HepG2 (cell line): ENCODE measurements around the gene CLK4. TPM values are rescaled to one million over a fixed set of nuclear protein-coding genes. Genes with fewer than 3 reads are reported as not detected.

Experiments used
- ATAC-seq: fragments of 200-7000 bp; cut with Tn5 transposase; 3 replicates; pipeline ENCODE4 v1.9.1; 2020; ENCODE audit warnings: mild to moderate bottlenecking, moderate library complexity
- BruUV-seq: library from RNA; stranded (reverse); fragments of 400-500 nt; replicated peaks from 2 replicates; lab custom pipeline; 2021; lab: Mats Ljungman, UMichigan
- CTCF ChIA-PET: fragments of 300-600 bp; formaldehyde crosslinking; extraction: SDS; loops from one replicate; lab custom pipeline; 2021; ENCODE audit warnings: low total read pairs, inconsistent platforms, low intra/inter-chr PET ratio; lab: Yijun Ruan, JAX
- POLR2A ChIA-PET: fragments of 350-600 bp; sonication (Branson Sonifier 250); formaldehyde crosslinking; loops from one replicate; lab custom pipeline; 2020; ENCODE audit warnings: antibody characterized with exemption, inconsistent platforms; lab: Yijun Ruan, JAX
- DNase-seq: peaks from one replicate; pipeline ENCODE4 v3.0.0-alpha.2; 2015; ENCODE audit warnings: low spot score
- FAIRE-seq: peaks from 3 replicates; lab custom pipeline; 2011; peaks lifted over from hg19 to GRCh38; lab: Jason Lieb, UNC
- H2AFZ ChIP-seq: one replicate; pipeline ENCODE4 v1.6.1; 2011; ENCODE audit warnings: low read length, inconsistent platforms
- H3K27ac ChIP-seq: fragments of 300-600 bp; 3 replicates; pipeline ENCODE4 v1.8.0; 2011; ENCODE audit warnings: mixed run types, mild to moderate bottlenecking, mixed read lengths, low read length, inconsistent platforms; ENCODE audit not compliant: insufficient read depth; ENCODE audit errors: extremely low read length
- H3K27me3 ChIP-seq, 2 experiments: fragments of 200-600 bp in 1 of 2; 2 replicates in 1 of 2; 3 replicates in 1 of 2; pipeline versions ENCODE4 v1.6.0 to v1.8.0; 2011; ENCODE audit warnings: low read length in 2 of 2, mild to moderate bottlenecking in 2 of 2, moderate library complexity in 2 of 2, inconsistent platforms in 1 of 2; ENCODE audit not compliant: insufficient read depth in 2 of 2, control insufficient read depth in 1 of 2
- H3K36me3 ChIP-seq, 2 experiments: fragments of 200-600 bp in 1 of 2; replicated peaks in 1 of 2; 2 replicates in 1 of 2; 3 replicates in 1 of 2; pipeline versions ENCODE4 v1.5.1 to v1.8.0; 2011; ENCODE audit warnings: low read length in 2 of 2, inconsistent platforms in 1 of 2; ENCODE audit not compliant: insufficient read depth in 2 of 2, control insufficient read depth in 1 of 2
- H3K4me1 ChIP-seq: 2 replicates; pipeline ENCODE4 v1.5.1; 2012; ENCODE audit warnings: low read length, inconsistent platforms; ENCODE audit not compliant: insufficient read depth
- H3K4me2 ChIP-seq: 2 replicates; pipeline ENCODE4 v1.6.0; 2011; ENCODE audit warnings: low read depth, low read length, inconsistent platforms
- H3K4me3 ChIP-seq, 3 experiments: fragments of 200-600 bp in 1 of 3; sonication (generic), shearing (Covaris generic) in 1 of 3; replicated peaks in 1 of 3; 2 replicates each; pipeline ENCODE4 v1.5.1; 2011 to 2016; ENCODE audit warnings: low read length in 3 of 3, inconsistent platforms in 2 of 3, low read depth in 2 of 3, mild to moderate bottlenecking in 2 of 3, control low read depth in 1 of 3, mixed read lengths in 1 of 3; ENCODE audit not compliant: insufficient read depth in 1 of 3
- H3K79me2 ChIP-seq: one replicate; pipeline ENCODE4 v1.6.1; 2011; ENCODE audit warnings: low read length, inconsistent platforms; ENCODE audit not compliant: insufficient read depth
- H3K9ac ChIP-seq: 2 replicates; pipeline ENCODE4 v1.6.0; 2011; ENCODE audit warnings: mild to moderate bottlenecking, low read depth, low read length, inconsistent platforms; ENCODE audit not compliant: insufficient read depth
- H3K9me3 ChIP-seq: 2 replicates; pipeline ENCODE4 v1.5.1; 2012; ENCODE audit warnings: mild to moderate bottlenecking, low read length
- H4K20me1 ChIP-seq: 2 replicates; pipeline ENCODE4 v1.6.0; 2011; ENCODE audit warnings: inconsistent platforms, mild to moderate bottlenecking, low read length, moderate library complexity; ENCODE audit not compliant: insufficient read depth
- NFKB2 ChIP-seq: sonication (generic); formaldehyde crosslinking; IDR thresholded peaks from 2 replicates; pipeline ENCODE4 v1.4.0; 2020; ENCODE audit warnings: missing genetic modification reagents, borderline replicate concordance
- PAF1 ChIP-seq: IDR thresholded peaks from 2 replicates; pipeline ENCODE4 v1.6.1; 2016; ENCODE audit warnings: missing genetic modification reagents, missing compliant biosample characterization
- ZNF224 ChIP-seq: sonication (generic); formaldehyde crosslinking; IDR thresholded peaks from 2 replicates; pipeline ENCODE4 v1.5.0; 2020; ENCODE audit warnings: mild to moderate bottlenecking, missing genetic modification reagents
- ZNF83 ChIP-seq: sonication (generic); formaldehyde crosslinking; IDR thresholded peaks from 2 replicates; pipeline ENCODE4 v1.4.0; 2020; ENCODE audit warnings: missing genetic modification reagents, mild to moderate bottlenecking, borderline replicate concordance
- WGBS: methylation state at CpG from one replicate; pipeline ENCODE4 v1.1.6; 2017; ENCODE audit warnings: low lambda C conversion rate; 5-methylcytosine and 5-hydroxymethylcytosine counted together
- in situ Hi-C: cut with HindIII; loops from 2 replicates; pipeline ENCODE4 v1.10.0; 2017; ENCODE audit warnings: low pct_unique_long_range_greater_than_20kb; ENCODE audit not compliant: extremely low pct_ligation_motif_present
- intact Hi-C: fragments of 100-400 bp; cut with micrococcal nuclease; formaldehyde crosslinking; loops from one replicate; pipeline ENCODE4 v1.10.0; 2022; ENCODE audit not compliant: unreplicated experiment
- polyA plus RNA-seq, 8 experiments: library from polyadenylated mRNA; depleted of rRNA in 3 of 8; stranded (reverse) in 7 of 8; unstranded in 1 of 8; fragments of >200 nt; fragmentation: Illumina TruSeq in 4 of 8; extraction: Trizol in 4 of 8; gene quantifications; 2 replicates each; pipeline versions ENCODE4 v1.2.1 to v1.2.3, GENCODE V29; 2011 to 2016; ENCODE audit warnings: low read depth in 4 of 8, missing spikeins in 1 of 8, mixed read lengths in 1 of 8; ENCODE audit not compliant: insufficient read depth in 1 of 8
- total RNA-seq, 5 experiments: library from RNA; depleted of rRNA; stranded (reverse); fragments of >200 nt; fragmentation: Illumina TruSeq; extraction: Trizol; gene quantifications; 2 replicates each; pipeline ENCODE4 v1.2.3, GENCODE V29; 2016; ENCODE audit warnings: low read depth in 1 of 5
- TF ChIP-seq, protein P1 (sequence below): sonication (generic); formaldehyde crosslinking; IDR thresholded peaks from 2 replicates; pipeline ENCODE4 v1.4.0; 2020; ENCODE audit warnings: missing genetic modification reagents, borderline replicate concordance
- TF ChIP-seq, protein P2 (sequence below): sonication (generic); formaldehyde crosslinking; IDR thresholded peaks from 2 replicates; pipeline ENCODE4 v1.8.1; 2023; ENCODE audit warnings: missing genetic modification reagents, inconsistent platforms, borderline replicate concordance
- TF ChIP-seq, protein P3 (sequence below): sonication (generic); formaldehyde crosslinking; IDR thresholded peaks from 2 replicates; pipeline ENCODE4 v1.4.0; 2020; ENCODE audit warnings: missing genetic modification reagents
- TF ChIP-seq, protein P4 (sequence below): sonication (generic); formaldehyde crosslinking; conservative IDR thresholded peaks from 2 replicates; pipeline ENCODE4 v1.5.0; 2020; ENCODE audit warnings: missing genetic modification reagents

CLK4 gene
- total and polyA plus RNA-seq, 2 of the 13 experiments (the other 11 are each of a cell fraction or from before 2014, with no cell fraction given), result 17.7 to 18.4 TPM

DNA sequence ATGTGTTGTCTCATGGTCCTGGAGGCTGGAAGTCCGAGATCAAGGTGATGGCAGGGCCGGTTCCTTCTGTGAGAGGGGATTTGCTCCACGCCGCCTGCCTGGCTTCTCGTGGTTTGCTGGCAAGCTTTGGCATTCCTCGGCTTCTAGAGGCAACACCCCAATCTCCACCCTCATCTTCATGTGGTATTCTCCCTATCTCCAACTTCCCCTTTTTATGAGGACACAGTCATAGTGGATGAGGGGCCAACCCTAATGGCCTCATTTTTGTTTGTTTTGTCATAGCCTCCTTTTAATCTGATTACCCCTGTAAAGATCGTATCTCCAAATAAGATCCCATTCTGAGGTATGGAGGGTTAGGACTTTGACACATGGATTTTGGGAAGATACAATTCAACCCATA lies 41.7 kb upstream of the CLK4 start (continued):
- TF ChIP-seq, protein P1, sequence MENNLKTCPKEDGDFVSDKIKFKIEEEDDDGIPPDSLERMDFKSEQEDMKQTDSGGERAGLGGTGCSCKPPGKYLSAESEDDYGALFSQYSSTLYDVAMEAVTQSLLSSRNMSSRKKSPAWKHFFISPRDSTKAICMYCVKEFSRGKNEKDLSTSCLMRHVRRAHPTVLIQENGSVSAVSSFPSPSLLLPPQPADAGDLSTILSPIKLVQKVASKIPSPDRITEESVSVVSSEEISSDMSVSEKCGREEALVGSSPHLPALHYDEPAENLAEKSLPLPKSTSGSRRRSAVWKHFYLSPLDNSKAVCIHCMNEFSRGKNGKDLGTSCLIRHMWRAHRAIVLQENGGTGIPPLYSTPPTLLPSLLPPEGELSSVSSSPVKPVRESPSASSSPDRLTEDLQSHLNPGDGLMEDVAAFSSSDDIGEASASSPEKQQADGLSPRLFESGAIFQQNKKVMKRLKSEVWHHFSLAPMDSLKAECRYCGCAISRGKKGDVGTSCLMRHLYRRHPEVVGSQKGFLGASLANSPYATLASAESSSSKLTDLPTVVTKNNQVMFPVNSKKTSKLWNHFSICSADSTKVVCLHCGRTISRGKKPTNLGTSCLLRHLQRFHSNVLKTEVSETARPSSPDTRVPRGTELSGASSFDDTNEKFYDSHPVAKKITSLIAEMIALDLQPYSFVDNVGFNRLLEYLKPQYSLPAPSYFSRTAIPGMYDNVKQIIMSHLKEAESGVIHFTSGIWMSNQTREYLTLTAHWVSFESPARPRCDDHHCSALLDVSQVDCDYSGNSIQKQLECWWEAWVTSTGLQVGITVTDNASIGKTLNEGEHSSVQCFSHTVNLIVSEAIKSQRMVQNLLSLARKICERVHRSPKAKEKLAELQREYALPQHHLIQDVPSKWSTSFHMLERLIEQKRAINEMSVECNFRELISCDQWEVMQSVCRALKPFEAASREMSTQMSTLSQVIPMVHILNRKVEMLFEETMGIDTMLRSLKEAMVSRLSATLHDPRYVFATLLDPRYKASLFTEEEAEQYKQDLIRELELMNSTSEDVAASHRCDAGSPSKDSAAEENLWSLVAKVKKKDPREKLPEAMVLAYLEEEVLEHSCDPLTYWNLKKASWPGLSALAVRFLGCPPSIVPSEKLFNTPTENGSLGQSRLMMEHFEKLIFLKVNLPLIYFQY (CRISPR knock-in tag), result no peak

DNA sequence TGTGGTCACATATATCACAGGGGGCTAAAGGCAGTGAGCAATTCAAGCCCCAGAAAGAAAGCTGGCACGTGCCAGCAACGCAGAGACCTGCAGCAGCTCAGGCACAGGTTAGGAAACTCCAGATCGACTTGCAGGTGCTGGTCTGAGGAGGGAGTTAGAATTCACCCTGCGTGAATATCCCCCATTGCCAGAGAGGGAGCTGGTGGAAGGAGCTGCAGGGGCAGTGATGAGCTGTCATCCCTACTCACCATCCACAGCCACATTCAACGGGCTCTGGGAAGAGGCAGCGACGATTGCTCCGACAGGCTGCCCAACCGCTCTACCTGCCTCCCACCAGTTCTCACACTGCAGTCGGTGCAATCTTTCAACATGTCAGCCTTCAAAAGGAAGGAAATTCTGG lies 40.8 kb upstream of the CLK4 start:
- Histone ChIP-seq H3K9me3 (no peaks in the 10 kb centered on the region), H3K27ac (no peak overlapping the region), H3K4me3 (no peak overlapping the region), H3K9ac (no peak overlapping the region), H3K4me2 (no peak overlapping the region), H3K27me3 (peaks cover 2 to 43% of the 10 kb centered on the region in 2 experiments; a peak in 4 of 5 replicates), H3K36me3 (no peaks in the 10 kb centered on the region), H3K4me1 (no peaks in the 10 kb centered on the region), H2AFZ (no peak overlapping the region), H3K79me2 (no peaks in the 10 kb centered on the region), H4K20me1 (no peaks in the 10 kb centered on the region)
- DNase-seq (no peak), ATAC-seq (no peak), FAIRE-seq (no peak)
- BruUV-seq, result no TSS peak
- in situ Hi-C loops (no loop called here), intact Hi-C loops (no loop called here)
- ChIA-PET POLR2A (no interaction called here), CTCF (no interaction called here)
- WGBS, result 72% methylated on average over 9 of the region's 10 CpGs
- TF ChIP-seq, protein P2, sequence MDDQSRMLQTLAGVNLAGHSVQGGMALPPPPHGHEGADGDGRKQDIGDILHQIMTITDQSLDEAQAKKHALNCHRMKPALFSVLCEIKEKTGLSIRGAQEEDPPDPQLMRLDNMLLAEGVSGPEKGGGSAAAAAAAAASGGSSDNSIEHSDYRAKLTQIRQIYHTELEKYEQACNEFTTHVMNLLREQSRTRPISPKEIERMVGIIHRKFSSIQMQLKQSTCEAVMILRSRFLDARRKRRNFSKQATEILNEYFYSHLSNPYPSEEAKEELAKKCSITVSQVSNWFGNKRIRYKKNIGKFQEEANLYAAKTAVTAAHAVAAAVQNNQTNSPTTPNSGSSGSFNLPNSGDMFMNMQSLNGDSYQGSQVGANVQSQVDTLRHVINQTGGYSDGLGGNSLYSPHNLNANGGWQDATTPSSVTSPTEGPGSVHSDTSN (CRISPR knock-in tag), result no peak
- TF ChIP-seq, protein P3, sequence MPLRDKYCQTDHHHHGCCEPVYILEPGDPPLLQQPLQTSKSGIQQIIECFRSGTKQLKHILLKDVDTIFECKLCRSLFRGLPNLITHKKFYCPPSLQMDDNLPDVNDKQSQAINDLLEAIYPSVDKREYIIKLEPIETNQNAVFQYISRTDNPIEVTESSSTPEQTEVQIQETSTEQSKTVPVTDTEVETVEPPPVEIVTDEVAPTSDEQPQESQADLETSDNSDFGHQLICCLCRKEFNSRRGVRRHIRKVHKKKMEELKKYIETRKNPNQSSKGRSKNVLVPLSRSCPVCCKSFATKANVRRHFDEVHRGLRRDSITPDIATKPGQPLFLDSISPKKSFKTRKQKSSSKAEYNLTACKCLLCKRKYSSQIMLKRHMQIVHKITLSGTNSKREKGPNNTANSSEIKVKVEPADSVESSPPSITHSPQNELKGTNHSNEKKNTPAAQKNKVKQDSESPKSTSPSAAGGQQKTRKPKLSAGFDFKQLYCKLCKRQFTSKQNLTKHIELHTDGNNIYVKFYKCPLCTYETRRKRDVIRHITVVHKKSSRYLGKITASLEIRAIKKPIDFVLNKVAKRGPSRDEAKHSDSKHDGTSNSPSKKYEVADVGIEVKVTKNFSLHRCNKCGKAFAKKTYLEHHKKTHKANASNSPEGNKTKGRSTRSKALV (CRISPR knock-in tag), result no peak
- TF ChIP-seq, protein P4, sequence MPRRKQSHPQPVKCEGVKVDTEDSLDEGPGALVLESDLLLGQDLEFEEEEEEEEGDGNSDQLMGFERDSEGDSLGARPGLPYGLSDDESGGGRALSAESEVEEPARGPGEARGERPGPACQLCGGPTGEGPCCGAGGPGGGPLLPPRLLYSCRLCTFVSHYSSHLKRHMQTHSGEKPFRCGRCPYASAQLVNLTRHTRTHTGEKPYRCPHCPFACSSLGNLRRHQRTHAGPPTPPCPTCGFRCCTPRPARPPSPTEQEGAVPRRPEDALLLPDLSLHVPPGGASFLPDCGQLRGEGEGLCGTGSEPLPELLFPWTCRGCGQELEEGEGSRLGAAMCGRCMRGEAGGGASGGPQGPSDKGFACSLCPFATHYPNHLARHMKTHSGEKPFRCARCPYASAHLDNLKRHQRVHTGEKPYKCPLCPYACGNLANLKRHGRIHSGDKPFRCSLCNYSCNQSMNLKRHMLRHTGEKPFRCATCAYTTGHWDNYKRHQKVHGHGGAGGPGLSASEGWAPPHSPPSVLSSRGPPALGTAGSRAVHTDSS (CRISPR knock-in tag), result no peak
- TF ChIP-seq ZNF224 (CRISPR knock-in tag) (no peak), NFKB2 (CRISPR knock-in tag) (no peak), PAF1 (CRISPR knock-in tag) (no peak), ZNF83 (CRISPR knock-in tag) (no peak)
